Fibroblast of the aortic adventitia (primary cell): ENCODE data around the gene GHRL. TPM values are rescaled to one million over a fixed set of nuclear protein-coding genes. Genes with fewer than 3 reads are reported as not detected.

Experiments used
- DNase-seq: peaks from one replicate; pipeline ENCODE4 v3.0.0-alpha.2; 2010; ENCODE audit warnings: low read depth
- H3K4me3 ChIP-seq: 2 replicates; pipeline ENCODE4 v1.5.1; 2011; ENCODE audit warnings: low read depth, mild to moderate bottlenecking, control low read depth, low read length, moderate library complexity
- CTCF ChIP-seq: IDR thresholded peaks from 2 replicates; pipeline ENCODE4 v1.5.1; 2011; ENCODE audit warnings: mild to moderate bottlenecking, low read length, control low read depth, inconsistent platforms; ENCODE audit not compliant: insufficient read depth
- total RNA-seq: library from RNA; depleted of rRNA; stranded (reverse); fragments of >200 nt; gene quantifications from 2 replicates; pipeline ENCODE4 v1.2.3, GENCODE V29; 2012; ENCODE audit warnings: low replicate concordance

GHRL gene
- total RNA-seq, 1 donor: not detected

- DNase-seq: no peak
- no peak for TF ChIP-seq CTCF
- H3K4me3 ChIP-seq: no peak overlapping the region
Measured at GRCh38 chr3:10253731-10254130, 39.0 kb downstream of the GHRL start.

- peak overlapping the region; percentile 35 for H3K4me3 ChIP-seq
- no peak for TF ChIP-seq CTCF
Measured at GRCh38 chr3:10251006-10251405, 41.7 kb downstream of the GHRL start.

GRCh38 chr3:10249833-10250232, 42.9 kb downstream of the GHRL start:
- H3K4me3 ChIP-seq: peak overlapping the region; percentile 93
- TF ChIP-seq CTCF: no peak
- peak; percentile 20 for DNase-seq

More at GRCh38 chr3:10251006-10251405, 41.7 kb downstream of the GHRL start:
- DNase-seq: no peak

DNA sequence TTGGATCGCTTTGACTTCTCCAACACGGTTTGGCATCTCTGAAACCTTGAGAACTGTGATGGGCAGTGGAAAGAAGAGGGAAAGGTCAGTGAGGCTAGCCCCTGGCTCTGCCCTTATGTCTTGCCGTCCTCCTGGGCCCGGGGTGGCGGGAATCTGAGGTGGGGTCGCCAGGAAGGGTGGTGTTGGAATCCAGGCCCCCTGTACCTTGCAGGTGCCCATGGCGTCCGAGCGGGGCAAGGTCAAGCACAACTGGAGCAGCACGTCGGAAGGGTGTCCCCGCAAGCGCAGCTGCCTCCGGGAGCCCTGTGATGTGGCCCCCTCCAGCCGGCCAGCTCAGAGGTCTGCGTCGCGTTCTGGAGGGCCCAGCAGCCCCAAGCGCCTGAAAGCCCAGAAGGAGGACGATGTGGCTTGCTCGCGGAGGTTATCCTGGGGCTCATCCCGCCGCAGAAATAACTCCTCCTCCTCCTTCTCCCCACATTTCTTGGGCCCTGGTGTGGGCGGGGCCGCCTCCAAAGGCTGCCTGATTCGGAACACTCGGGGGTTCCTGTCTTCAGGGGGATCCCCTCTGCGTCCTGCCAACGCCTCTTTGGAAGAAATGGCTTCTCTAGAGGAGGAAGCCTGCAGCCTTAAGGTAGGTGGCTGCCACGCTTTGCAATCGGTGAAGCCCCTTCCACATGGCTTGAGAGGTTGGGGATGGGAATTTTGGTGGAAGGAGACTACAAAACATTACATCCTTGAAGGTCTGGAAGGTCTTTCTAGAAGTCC, 43.6 kb downstream of the GHRL start:
- no peak for TF ChIP-seq CTCF
- peak; percentile 5 for DNase-seq
- peak overlapping the region; percentile 93 for H3K4me3 ChIP-seq

GRCh38 chr3:10248184-10248983, 44.4 kb downstream of the GHRL start, which contains the start of gene TATDN2:
Gene TATDN2 (plus strand): TSS chr3:10248459. CDS start chr3:10249201, 742 bp downstream.
- peak; percentile 95 for DNase-seq
- H3K4me3 ChIP-seq: peak within 1 kb of the TSS; percentile 93
- no peak for TF ChIP-seq CTCF

DNA sequence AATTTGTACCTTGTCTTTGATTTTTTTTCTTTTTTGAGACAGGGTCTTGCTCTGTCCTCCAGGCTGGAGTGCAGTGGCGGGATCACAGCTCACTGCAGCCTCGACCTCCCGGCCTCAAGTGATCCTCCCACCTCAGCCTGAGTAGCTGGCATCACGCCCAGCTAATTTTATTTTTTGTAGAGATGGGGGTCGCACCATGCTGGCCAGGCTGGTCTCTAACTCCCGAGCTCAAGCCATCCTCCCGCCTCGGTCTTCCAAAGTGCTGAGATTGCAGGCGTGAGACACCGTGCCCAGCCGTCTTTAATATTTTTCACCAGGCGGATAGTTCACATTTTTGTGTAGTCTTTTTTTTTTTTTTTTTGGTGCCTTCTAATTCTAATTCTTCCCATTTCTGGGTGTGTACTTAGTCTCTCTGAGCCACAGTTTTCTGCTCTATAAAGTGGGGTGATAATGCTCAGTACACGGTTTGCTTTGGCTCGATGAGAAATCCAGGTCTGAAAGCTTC, 45.0 kb downstream of the GHRL start:
- no peak for DNase-seq
- H3K4me3 ChIP-seq: peak overlapping the region; percentile 93
- TF ChIP-seq CTCF: no peak
